Endothelial cell (in vitro differentiated cells): ENCODE measurements around the gene TRIM5. TPM values are rescaled to one million over a fixed set of nuclear protein-coding genes. Genes with fewer than 3 reads are reported as not detected.
"Not testable (repeated sequence)": the region's sequence is repeated elsewhere in the genome, so short reads cannot be mapped to it uniquely, and the experiment has no call there.

ENCODE experiments used
- DNase-seq: peaks from one replicate; pipeline ENCODE4 v3.0.0; 2021; ENCODE audit warnings: low spot score
- H3K27ac Mint-ChIP-seq: one replicate; pipeline ENCODE4 v1.8.0; 2021; ENCODE audit warnings: mixed read lengths, inconsistent platforms; ENCODE audit not compliant: unreplicated experiment
- H3K27me3 Mint-ChIP-seq: one replicate; pipeline ENCODE4 v1.8.0; 2021; ENCODE audit warnings: mild to moderate bottlenecking, moderate library complexity, mixed read lengths, inconsistent platforms; ENCODE audit not compliant: unreplicated experiment
- H3K36me3 Mint-ChIP-seq: one replicate; pipeline ENCODE4 v1.8.0; 2021; ENCODE audit warnings: mild to moderate bottlenecking, low read depth, mixed read lengths, inconsistent platforms; ENCODE audit not compliant: unreplicated experiment
- H3K4me1 Mint-ChIP-seq: one replicate; pipeline ENCODE4 v1.8.0; 2021; ENCODE audit warnings: mild to moderate bottlenecking, mixed read lengths, inconsistent platforms; ENCODE audit not compliant: unreplicated experiment
- H3K4me3 Mint-ChIP-seq: one replicate; pipeline ENCODE4 v1.8.0; 2021; ENCODE audit warnings: mild to moderate bottlenecking, mixed read lengths, inconsistent platforms; ENCODE audit not compliant: unreplicated experiment
- H3K9me3 Mint-ChIP-seq: one replicate; pipeline ENCODE4 v1.8.0; 2021; ENCODE audit warnings: mixed read lengths, inconsistent platforms; ENCODE audit not compliant: unreplicated experiment
- CTCF ChIP-seq: fragments of 200-600 bp; sonication (generic); IDR thresholded peaks from one replicate; pipeline ENCODE4 v1.5.0; 2021; ENCODE audit warnings: antibody characterized with exemption; ENCODE audit not compliant: unreplicated experiment
- total RNA-seq: library from RNA; stranded (reverse); fragmentation: NEBNext Ultra II Directional; extraction: Animal tissue kit (Norgen Biotek cat#: 25700); gene quantifications from one replicate; pipeline ENCODE4 v1.2.1, GENCODE V29; 2021; ENCODE audit not compliant: unreplicated experiment

Gene TRIM5
- total RNA-seq, 1 donor from 2014 or later = 114 TPM

DNA sequence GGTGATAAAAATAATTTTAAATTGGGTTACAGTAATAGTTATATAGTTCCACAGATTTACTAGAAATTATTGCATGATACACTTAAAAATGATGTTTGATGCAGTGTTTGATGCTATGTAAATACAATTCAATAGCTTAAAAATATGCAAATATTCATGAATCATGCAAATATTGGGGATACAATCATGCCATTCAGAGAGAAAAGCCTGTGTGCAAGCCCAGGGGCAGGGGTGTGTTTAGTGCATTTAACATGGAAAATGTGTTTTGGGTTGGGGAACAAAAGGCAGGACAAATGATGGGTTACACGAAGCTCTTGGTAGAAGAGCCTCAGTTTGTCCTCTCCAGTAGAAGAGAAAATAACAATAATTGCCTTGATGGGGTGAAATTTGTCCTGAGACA is 10.7 kb upstream of the TRIM5 start:
- no peak for TF ChIP-seq CTCF
- Mint-ChIP-seq H3K27ac (no peak overlapping the region), H3K36me3 (peaks cover 25% of the 10 kb centered on the region), H3K27me3 (peaks cover 3% of the 10 kb centered on the region), H3K9me3 (no peaks in the 10 kb centered on the region), H3K4me3 (no peak overlapping the region), H3K4me1 (peaks cover 11% of the 10 kb centered on the region)
- no peak for DNase-seq

- peaks cover 31% of the 10 kb centered on the region for H3K36me3 Mint-ChIP-seq
- TF ChIP-seq CTCF = no peak
- H3K4me1 Mint-ChIP-seq = peaks cover 18% of the 10 kb centered on the region
- H3K4me3 Mint-ChIP-seq = no peak overlapping the region
- DNase-seq = no peak
- no peak overlapping the region for H3K27ac Mint-ChIP-seq
- H3K27me3 Mint-ChIP-seq = peaks cover 3% of the 10 kb centered on the region
- no peaks in the 10 kb centered on the region for H3K9me3 Mint-ChIP-seq
Observed at GRCh38 chr11:5694642-5695041, 9.8 kb upstream of the TRIM5 start.

DNA sequence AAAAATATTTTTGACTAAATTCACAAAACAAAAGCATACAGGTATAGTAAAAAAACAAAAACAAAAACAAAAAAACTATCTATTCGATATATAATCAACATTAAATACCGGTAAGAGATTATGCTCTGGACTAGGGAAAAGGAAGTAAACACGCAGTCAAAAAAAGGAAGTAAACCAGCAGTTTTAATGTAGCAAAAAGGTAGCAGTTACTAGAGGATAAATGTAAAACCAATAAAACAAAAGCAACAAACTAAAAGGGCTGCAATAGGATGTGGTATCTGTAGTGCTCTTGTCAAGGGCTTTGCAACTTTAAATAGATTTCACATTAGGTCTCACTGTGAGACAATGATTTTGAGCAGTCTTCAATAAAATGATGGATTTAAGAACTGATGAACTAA is 7.1 kb upstream of the TRIM5 start:
- TF ChIP-seq CTCF = no peak
- no peaks in the 10 kb centered on the region for H3K9me3 Mint-ChIP-seq
- peaks cover 5% of the 10 kb centered on the region for H3K27me3 Mint-ChIP-seq
- DNase-seq = no peak
- peaks cover 43% of the 10 kb centered on the region for H3K36me3 Mint-ChIP-seq
- H3K4me1 Mint-ChIP-seq = peaks cover 19% of the 10 kb centered on the region
- no peak overlapping the region for H3K4me3 Mint-ChIP-seq
- H3K27ac Mint-ChIP-seq = peak overlapping the region; percentile 32

DNA sequence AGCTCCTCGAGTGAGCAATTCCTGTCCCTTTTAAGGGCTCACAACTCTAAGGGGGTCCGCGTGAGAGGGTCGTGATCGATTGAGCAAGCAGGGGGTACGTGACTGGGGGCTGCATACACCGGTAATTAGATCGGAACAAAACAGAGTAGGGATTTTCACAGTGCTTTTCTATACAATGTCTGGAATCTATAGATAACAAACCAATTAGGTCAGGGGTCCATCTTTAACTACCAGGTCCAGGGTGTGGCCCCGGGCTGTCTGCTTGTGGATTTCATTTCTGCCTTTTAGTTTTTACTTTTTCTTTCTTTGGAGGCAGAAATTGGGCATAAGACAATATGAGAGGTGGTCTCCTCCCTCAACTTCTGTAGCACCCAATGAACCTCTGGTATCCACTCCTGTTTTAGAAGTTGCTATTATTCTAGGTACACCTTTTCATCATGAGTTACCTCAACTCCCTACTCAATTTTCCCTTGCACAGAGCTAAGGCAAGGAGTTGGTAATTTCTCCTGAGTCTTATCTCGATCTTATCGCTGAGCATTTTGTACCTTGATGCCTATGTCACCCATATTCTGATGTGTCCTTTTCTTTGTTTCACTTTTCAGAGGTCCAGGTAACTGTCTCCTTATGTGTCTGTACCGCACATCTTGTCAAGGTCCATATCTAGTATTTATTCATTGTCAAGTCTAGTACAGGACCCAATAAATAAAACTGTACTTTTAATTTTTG is 6.5 kb upstream of the TRIM5 start:
- not testable (repeated sequence) for H3K9me3 Mint-ChIP-seq, H3K27me3 Mint-ChIP-seq, H3K4me3 Mint-ChIP-seq, DNase-seq
- Mint-ChIP-seq H3K4me1 (peaks cover 19% of the 10 kb centered on the region), H3K36me3 (peaks cover 41% of the 10 kb centered on the region), H3K27ac (peak overlapping the region; percentile 48)

- no peak for DNase-seq
- H3K4me1 Mint-ChIP-seq = peaks cover 22% of the 10 kb centered on the region
- no peaks in the 10 kb centered on the region for H3K9me3 Mint-ChIP-seq
- TF ChIP-seq CTCF = no peak
- peaks cover 35% of the 10 kb centered on the region for H3K36me3 Mint-ChIP-seq
- H3K27me3 Mint-ChIP-seq = peaks cover 1% of the 10 kb centered on the region
- no peak overlapping the region for H3K4me3 Mint-ChIP-seq
- no peak overlapping the region for H3K27ac Mint-ChIP-seq
Observed at GRCh38 chr11:5690736-5691135, 5.9 kb upstream of the TRIM5 start.
